GM12878 (cell line): ENCODE measurements around the gene TMEM140. TPM values are rescaled to one million over a fixed set of nuclear protein-coding genes. Genes with fewer than 3 reads are reported as not detected.

ENCODE experiments used
- ATAC-seq: fragments of 200-7000 bp; cut with Tn5 transposase; 3 replicates; pipeline ENCODE4 v1.9.1; 2020; ENCODE audit warnings: mild to moderate bottlenecking, moderate library complexity
- BruUV-seq: library from RNA; stranded (reverse); fragments of 400-500 nt; replicated peaks from 2 replicates; lab custom pipeline; 2021; lab: Mats Ljungman, UMichigan
- CTCF ChIA-PET: fragments of 300-600 bp; sonication (Branson Sonifier 250); formaldehyde crosslinking; extraction: SDS; loops from one replicate; lab custom pipeline; 2021; ENCODE audit warnings: inconsistent platforms; lab: Yijun Ruan, JAX
- POLR2A ChIA-PET: fragments of 350-600 bp; formaldehyde crosslinking; extraction: SDS; loops from one replicate; lab custom pipeline; 2021; ENCODE audit warnings: inconsistent platforms; lab: Charles Lee
- RAD21 ChIA-PET: fragments of 300-600 bp; sonication (Branson Sonifier 250); formaldehyde crosslinking; loops from one replicate; lab custom pipeline; 2023; ENCODE audit warnings: antibody characterized with exemption; ENCODE audit not compliant: unreplicated experiment; lab: Charles Lee
- SMC1A ChIA-PET: fragments of 300-600 bp; sonication (Branson Sonifier 250); formaldehyde crosslinking; loops from one replicate; lab custom pipeline; 2023; ENCODE audit not compliant: unreplicated experiment, uncharacterized antibody; lab: Charles Lee
- DNase-seq: peaks from one replicate; pipeline ENCODE4 v3.0.0-alpha.2; 2011; ENCODE audit warnings: low read depth, low spot score
- FAIRE-seq: peaks from 3 replicates; lab custom pipeline; 2011; peaks lifted over from hg19 to GRCh38; lab: Jason Lieb, UNC
- H2AFZ ChIP-seq: 2 replicates; pipeline ENCODE4 v1.6.0; 2011; ENCODE audit warnings: low read depth, low read length, control low read depth; ENCODE audit not compliant: control insufficient read depth
- H3K27ac ChIP-seq: 2 replicates; pipeline ENCODE4 v1.5.1; 2011; ENCODE audit warnings: control low read depth; ENCODE audit not compliant: control insufficient read depth, insufficient read depth
- H3K27me3 ChIP-seq, 2 experiments: replicated peaks in 1 of 2; 2 replicates each; pipeline versions ENCODE4 v1.6.0 to v1.6.1; 2011; ENCODE audit warnings: low read length in 1 of 2; ENCODE audit not compliant: control insufficient read depth in 2 of 2, insufficient read depth in 2 of 2
- H3K36me3 ChIP-seq, 2 experiments: 2 replicates each; pipeline ENCODE4 v1.5.1; 2011; ENCODE audit warnings: low read length in 1 of 2; ENCODE audit not compliant: control insufficient read depth in 2 of 2, insufficient read depth in 2 of 2
- H3K4me1 ChIP-seq: 2 replicates; pipeline ENCODE4 v1.6.1; 2011; ENCODE audit warnings: mild to moderate bottlenecking, low read length, moderate library complexity, mixed read lengths; ENCODE audit not compliant: control insufficient read depth, insufficient read depth
- H3K4me2 ChIP-seq: 2 replicates; pipeline ENCODE4 v1.6.0; 2011; ENCODE audit warnings: control low read depth; ENCODE audit not compliant: control insufficient read depth, insufficient read depth
- H3K4me3 ChIP-seq: fragments of 200-600 bp; sonication (generic); 2 replicates; pipeline ENCODE4 v1.5.1; 2016
- H3K79me2 ChIP-seq: 2 replicates; pipeline ENCODE4 v1.6.0; 2011; ENCODE audit warnings: low read length; ENCODE audit not compliant: control insufficient read depth, insufficient read depth
- H3K9ac ChIP-seq: 2 replicates; pipeline ENCODE4 v1.8.0; 2011; ENCODE audit warnings: low read length, control low read depth, mixed read lengths; ENCODE audit not compliant: control insufficient read depth, insufficient read depth
- H3K9me3 ChIP-seq: replicated peaks from 3 replicates; pipeline ENCODE4 v1.5.1; 2011; ENCODE audit warnings: mild to moderate bottlenecking, low read length; ENCODE audit not compliant: control insufficient read depth, insufficient read depth
- H4K20me1 ChIP-seq: 2 replicates; pipeline ENCODE4 v1.6.0; 2011; ENCODE audit not compliant: control insufficient read depth, insufficient read depth
- BACH1 ChIP-seq: fragments of 450-650 bp; IDR thresholded peaks from 2 replicates; pipeline ENCODE4 v1.6.1; 2017; ENCODE audit warnings: mild to moderate bottlenecking, borderline replicate concordance
- BRCA1 ChIP-seq: IDR thresholded peaks from 2 replicates; pipeline ENCODE4 v1.6.1; 2011; ENCODE audit warnings: low read depth, low read length, improper control_type of control experiment
- CBFB ChIP-seq: IDR thresholded peaks from 2 replicates; pipeline ENCODE4 v1.6.1; 2016; ENCODE audit warnings: antibody characterized with exemption, low read depth
- EED ChIP-seq: sonication (generic); IDR thresholded peaks from 2 replicates; pipeline ENCODE4 v1.6.1; 2016; ENCODE audit warnings: antibody characterized with exemption, low read depth
- FOXM1 ChIP-seq: IDR thresholded peaks from 2 replicates; pipeline ENCODE4 v1.6.1; 2012; ENCODE audit warnings: low read depth, mild to moderate bottlenecking, inconsistent platforms, low read length, moderate library complexity
- KAT2A ChIP-seq: conservative IDR thresholded peaks from 2 replicates; pipeline ENCODE4 v1.6.1; 2011; ENCODE audit warnings: low read depth, low read length; ENCODE audit not compliant: control insufficient read depth
- MEF2A ChIP-seq: IDR thresholded peaks from 2 replicates; pipeline ENCODE4 v1.6.1; 2011; ENCODE audit warnings: low read depth, mild to moderate bottlenecking, low read length, moderate library complexity; ENCODE audit not compliant: insufficient read depth
- MYB ChIP-seq: fragments of 150-350 bp; IDR thresholded peaks from 2 replicates; pipeline ENCODE4 v1.6.1; 2014; ENCODE audit warnings: mild to moderate bottlenecking, low read depth, low read length, borderline replicate concordance
- NFYA ChIP-seq: IDR thresholded peaks from 2 replicates; pipeline ENCODE4 v1.6.1; 2011; ENCODE audit warnings: low read depth, mild to moderate bottlenecking, low read length, improper control_type of control experiment, borderline replicate concordance
- PAX8 ChIP-seq: fragments of 450-650 bp; IDR thresholded peaks from 2 replicates; pipeline ENCODE4 v1.6.1; 2017; ENCODE audit warnings: mild to moderate bottlenecking, moderate library complexity
- POLR2A ChIP-seq: IDR thresholded peaks from 2 replicates; pipeline ENCODE4 v1.6.1; 2011; ENCODE audit warnings: low read depth, mild to moderate bottlenecking, low read length
- POLR2AphosphoS5 ChIP-seq: IDR thresholded peaks from 2 replicates; pipeline ENCODE4 v1.6.1; 2011; ENCODE audit warnings: mild to moderate bottlenecking, low read length, inconsistent platforms
- RBBP5 ChIP-seq: fragments of 200-600 bp; sonication (generic); conservative IDR thresholded peaks from 2 replicates; pipeline ENCODE4 v1.6.1; 2016
- SIX5 ChIP-seq: IDR thresholded peaks from 2 replicates; pipeline ENCODE4 v1.6.1; 2011; ENCODE audit warnings: mild to moderate bottlenecking, low read depth, low read length, moderate library complexity; ENCODE audit not compliant: severe bottlenecking
- SP1 ChIP-seq: IDR thresholded peaks from one replicate; pipeline ENCODE4 v1.6.1; 2011; ENCODE audit warnings: low read depth, low read length
- SRF ChIP-seq, 2 experiments: IDR thresholded peaks; 2 replicates each; pipeline ENCODE4 v1.6.1; 2011; ENCODE audit warnings: low read depth in 2 of 2, low read length in 2 of 2, mild to moderate bottlenecking in 1 of 2, moderate library complexity in 1 of 2
- TAF1 ChIP-seq: IDR thresholded peaks from 2 replicates; pipeline ENCODE4 v1.6.1; 2011; ENCODE audit warnings: mild to moderate bottlenecking, low read depth, low read length, borderline replicate concordance
- WRNIP1 ChIP-seq: IDR thresholded peaks from 2 replicates; pipeline ENCODE4 v1.6.1; 2011; ENCODE audit warnings: low read depth, low read length, improper control_type of control experiment, borderline replicate concordance
- YBX1 ChIP-seq: fragments of 450-650 bp; IDR thresholded peaks from 2 replicates; pipeline ENCODE4 v1.6.1; 2016; ENCODE audit warnings: antibody characterized with exemption
- in situ Hi-C: fragments of 300-500 bp; cut with MboI; formaldehyde crosslinking; loops from 9 replicates; pipeline ENCODE4 v1.14.3; 2018; ENCODE audit warnings: mixed read lengths
- intact Hi-C: fragments of 100-400 bp; cut with micrococcal nuclease; formaldehyde crosslinking; loops from one replicate; pipeline ENCODE4 v1.14.2; 2022; ENCODE audit not compliant: unreplicated experiment
- polyA plus RNA-seq, 11 experiments: library from polyadenylated mRNA; depleted of rRNA in 4 of 11; unstranded in 6 of 11; stranded (reverse) in 5 of 11; fragments of >200 nt; fragmentation: Nextera tagmentation in 4 of 11; fragmentation: Illumina TruSeq in 1 of 11; extraction: Ambion mirVana in 4 of 11; extraction: Trizol in 1 of 11; gene quantifications; 1 replicate in 1 of 11; 2 replicates in 10 of 11; pipeline versions ENCODE4 v1.2.1 to v1.2.3, GENCODE V29; 2011 to 2016; ENCODE audit warnings: inconsistent platforms in 2 of 11, missing spikeins in 2 of 11, low read depth in 1 of 11
- total RNA-seq, 4 experiments: library from RNA; depleted of rRNA in 3 of 4; stranded (reverse); fragments of >200 nt in 3 of 4; fragmentation: Illumina TruSeq in 1 of 4; extraction: Trizol in 1 of 4; gene quantifications; 2 replicates each; pipeline versions ENCODE4 v1.2.1 to v1.2.3, GENCODE V29; 2013 to 2021
- TF ChIP-seq, protein P1 (sequence below): IDR thresholded peaks from 2 replicates; pipeline ENCODE4 v1.6.1; 2012; ENCODE audit warnings: mild to moderate bottlenecking, low read depth, low read length

TMEM140 gene
- total and polyA plus RNA-seq, 10 of the 15 experiments (the other 5 are each of a cell fraction or from before 2014, with no cell fraction given): 0.85 to 20.7 (median 3.3) TPM

DNA sequence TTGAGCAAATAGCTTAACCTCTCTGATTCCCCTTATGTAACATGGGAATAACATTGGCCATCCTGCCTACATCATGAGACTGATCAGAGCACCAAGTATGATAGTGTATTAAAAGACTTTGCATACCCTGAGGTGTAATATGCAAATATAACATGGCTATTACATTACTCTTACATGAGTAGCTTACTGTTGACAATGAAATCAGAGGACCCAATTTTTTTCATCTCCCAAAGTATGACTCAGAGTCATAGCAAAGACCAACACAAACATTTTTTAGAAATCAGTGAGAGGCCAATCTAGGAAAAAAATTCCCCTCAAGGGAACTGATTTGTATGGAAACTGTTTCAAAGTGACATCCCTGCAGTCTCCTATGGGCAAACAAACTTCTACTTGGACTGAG lies 47.0 kb upstream of the TMEM140 start:
- H3K9ac ChIP-seq: no peak overlapping the region
- in situ Hi-C loops: no loop called here

More for the DNA sequence above, 47.0 kb upstream of the TMEM140 start:
- Histone ChIP-seq H3K4me3 (no peak overlapping the region), H3K4me2 (no peak overlapping the region), H3K27ac (no peak overlapping the region), H2AFZ (no peak overlapping the region), H3K4me1 (no peaks in the 10 kb centered on the region), H3K36me3 (no peaks in the 10 kb centered on the region), H3K9me3 (peaks cover 3% of the 10 kb centered on the region; the same call in 2 of the 3 replicates), H4K20me1 (no peaks in the 10 kb centered on the region), H3K79me2 (no peaks in the 10 kb centered on the region), H3K27me3 (no peaks in the 10 kb centered on the region)
- FAIRE-seq (no peak), DNase-seq (no peak), ATAC-seq (no peak)
- RAD21 ChIA-PET: interaction anchor here (0.7 to 1.4 kb wide), 2 partner anchors 60 to 105 kb away, joined by 3 read pairs; no protein-coding TSS in a partner anchor
- intact Hi-C loops: loop anchor here (5.0 kb wide), 1 partner anchor 46 kb away; the partner anchor contains the start of gene TMEM140
- CTCF ChIA-PET: no interaction called here
- BruUV-seq: no TSS peak
- POLR2A ChIA-PET: no interaction called here
- TF ChIP-seq CBFB: no peak
- no peak for TF ChIP-seq MYB
- TF ChIP-seq FOXM1: no peak
- no peak for TF ChIP-seq KAT2A
- TF ChIP-seq SRF (IDR thresholded peaks at IDR 0.05; ENCODE audit: low read depth in 2 of 2, low read length in 2 of 2): no peak
- no peak for TF ChIP-seq NFYA
- no peak for TF ChIP-seq SIX5
- TF ChIP-seq PAX8: no peak
- no peak for TF ChIP-seq EED
- TF ChIP-seq RBBP5: no peak
- no peak for TF ChIP-seq SP1
- no peak for TF ChIP-seq WRNIP1
- TF ChIP-seq, protein P1, sequence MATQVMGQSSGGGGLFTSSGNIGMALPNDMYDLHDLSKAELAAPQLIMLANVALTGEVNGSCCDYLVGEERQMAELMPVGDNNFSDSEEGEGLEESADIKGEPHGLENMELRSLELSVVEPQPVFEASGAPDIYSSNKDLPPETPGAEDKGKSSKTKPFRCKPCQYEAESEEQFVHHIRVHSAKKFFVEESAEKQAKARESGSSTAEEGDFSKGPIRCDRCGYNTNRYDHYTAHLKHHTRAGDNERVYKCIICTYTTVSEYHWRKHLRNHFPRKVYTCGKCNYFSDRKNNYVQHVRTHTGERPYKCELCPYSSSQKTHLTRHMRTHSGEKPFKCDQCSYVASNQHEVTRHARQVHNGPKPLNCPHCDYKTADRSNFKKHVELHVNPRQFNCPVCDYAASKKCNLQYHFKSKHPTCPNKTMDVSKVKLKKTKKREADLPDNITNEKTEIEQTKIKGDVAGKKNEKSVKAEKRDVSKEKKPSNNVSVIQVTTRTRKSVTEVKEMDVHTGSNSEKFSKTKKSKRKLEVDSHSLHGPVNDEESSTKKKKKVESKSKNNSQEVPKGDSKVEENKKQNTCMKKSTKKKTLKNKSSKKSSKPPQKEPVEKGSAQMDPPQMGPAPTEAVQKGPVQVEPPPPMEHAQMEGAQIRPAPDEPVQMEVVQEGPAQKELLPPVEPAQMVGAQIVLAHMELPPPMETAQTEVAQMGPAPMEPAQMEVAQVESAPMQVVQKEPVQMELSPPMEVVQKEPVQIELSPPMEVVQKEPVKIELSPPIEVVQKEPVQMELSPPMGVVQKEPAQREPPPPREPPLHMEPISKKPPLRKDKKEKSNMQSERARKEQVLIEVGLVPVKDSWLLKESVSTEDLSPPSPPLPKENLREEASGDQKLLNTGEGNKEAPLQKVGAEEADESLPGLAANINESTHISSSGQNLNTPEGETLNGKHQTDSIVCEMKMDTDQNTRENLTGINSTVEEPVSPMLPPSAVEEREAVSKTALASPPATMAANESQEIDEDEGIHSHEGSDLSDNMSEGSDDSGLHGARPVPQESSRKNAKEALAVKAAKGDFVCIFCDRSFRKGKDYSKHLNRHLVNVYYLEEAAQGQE: no peak
- no peak for TF ChIP-seq TAF1
- TF ChIP-seq YBX1: no peak
- TF ChIP-seq POLR2AphosphoS5: no peak
- no peak for TF ChIP-seq MEF2A
- TF ChIP-seq BRCA1: no peak
- TF ChIP-seq BACH1: no peak
- TF ChIP-seq POLR2A: no peak
- SMC1A ChIA-PET: no interaction called here
